Natural killer cell (primary cell): ENCODE measurements around the gene DENND2A. TPM values are rescaled to one million over a fixed set of nuclear protein-coding genes. Genes with fewer than 3 reads are reported as not detected.

ENCODE experiments used
- ATAC-seq, 3 donors: fragments of 150-1000 bp in 2 of 3; fragments of 200-7000 bp in 1 of 3; cut with Tn5 transposase; 1 replicate in 1 of 3; 2 replicates in 2 of 3; pipeline ENCODE4 v1.10.0; 2021; ENCODE audit warnings: mild to moderate bottlenecking in 2 of 3, moderate library complexity in 2 of 3
- DNase-seq, 2 donors: peaks; one replicate each; pipeline versions ENCODE4 v3.0.0 to v3.0.0-alpha.2; 2013 to 2021; ENCODE audit warnings: mixed read lengths in 1 of 2
- H3K27ac ChIP-seq: one replicate; pipeline ENCODE4 v1.5.1; 2013; ENCODE audit warnings: mild to moderate bottlenecking, low read length
- H3K27me3 ChIP-seq: one replicate; pipeline ENCODE4 v1.6.1; 2013; ENCODE audit warnings: low read length; ENCODE audit not compliant: control insufficient read depth, insufficient read depth
- H3K36me3 ChIP-seq: one replicate; pipeline ENCODE4 v1.6.1; 2013; ENCODE audit warnings: low read length; ENCODE audit not compliant: control insufficient read depth, insufficient read depth
- H3K4me1 ChIP-seq: one replicate; pipeline ENCODE4 v1.6.1; 2013; ENCODE audit warnings: low read length; ENCODE audit not compliant: control insufficient read depth, insufficient read depth
- H3K4me3 ChIP-seq: one replicate; pipeline ENCODE4 v1.5.1; 2013; ENCODE audit warnings: low read length
- H3K9me3 ChIP-seq: one replicate; pipeline ENCODE4 v1.6.1; 2013; ENCODE audit warnings: low read length; ENCODE audit not compliant: control insufficient read depth, insufficient read depth
- H3K27ac Mint-ChIP-seq, 2 donors: one replicate each; pipeline ENCODE4 v1.8.0; 2022; ENCODE audit warnings: mild to moderate bottlenecking in 2 of 2, mixed read lengths in 2 of 2, moderate library complexity in 1 of 2
- H3K27me3 Mint-ChIP-seq, 2 donors: one replicate each; pipeline ENCODE4 v1.8.0; 2022; ENCODE audit warnings: low read depth in 2 of 2, mixed read lengths in 2 of 2
- H3K36me3 Mint-ChIP-seq: one replicate; pipeline ENCODE4 v1.8.0; 2022; ENCODE audit warnings: mixed read lengths
- H3K4me1 Mint-ChIP-seq, 2 donors: one replicate each; pipeline ENCODE4 v1.8.0; 2022; ENCODE audit warnings: mixed read lengths in 2 of 2
- H3K4me3 Mint-ChIP-seq: one replicate; pipeline ENCODE4 v1.8.0; 2022; ENCODE audit warnings: mild to moderate bottlenecking, moderate library complexity, mixed read lengths
- H3K9me3 Mint-ChIP-seq, 2 donors: one replicate each; pipeline ENCODE4 v1.8.0; 2022; ENCODE audit warnings: mixed read lengths in 2 of 2
- WGBS: methylation state at CpG from one replicate; pipeline ENCODE4 v1.1.7; 2013; ENCODE audit warnings: missing lambda C conversion rate; ENCODE audit not compliant: insufficient coverage; 5-methylcytosine and 5-hydroxymethylcytosine counted together
- intact Hi-C: fragments of 100-400 bp; cut with micrococcal nuclease; formaldehyde crosslinking; loops from one replicate; pipeline ENCODE4 v1.14.2; 2022
- total RNA-seq, 4 donors: library from RNA; stranded (reverse); fragments of 120-200 nt in 1 of 4; gene quantifications; one replicate each; pipeline versions ENCODE4 v1.2.3 to v1.2.4, GENCODE V29; 2013 to 2022
- TF ChIP-seq, protein P1 (sequence below): fragments of 200-600 bp; IDR thresholded peaks from one replicate; pipeline ENCODE4 v1.8.0; 2022; ENCODE audit warnings: antibody characterized with exemption

The DENND2A gene
- total RNA-seq, 3 donors from 2014 or later (not counting 1 experiment from before 2014, with no cell fraction given), result 0.12 TPM; not detected in 2

DNA sequence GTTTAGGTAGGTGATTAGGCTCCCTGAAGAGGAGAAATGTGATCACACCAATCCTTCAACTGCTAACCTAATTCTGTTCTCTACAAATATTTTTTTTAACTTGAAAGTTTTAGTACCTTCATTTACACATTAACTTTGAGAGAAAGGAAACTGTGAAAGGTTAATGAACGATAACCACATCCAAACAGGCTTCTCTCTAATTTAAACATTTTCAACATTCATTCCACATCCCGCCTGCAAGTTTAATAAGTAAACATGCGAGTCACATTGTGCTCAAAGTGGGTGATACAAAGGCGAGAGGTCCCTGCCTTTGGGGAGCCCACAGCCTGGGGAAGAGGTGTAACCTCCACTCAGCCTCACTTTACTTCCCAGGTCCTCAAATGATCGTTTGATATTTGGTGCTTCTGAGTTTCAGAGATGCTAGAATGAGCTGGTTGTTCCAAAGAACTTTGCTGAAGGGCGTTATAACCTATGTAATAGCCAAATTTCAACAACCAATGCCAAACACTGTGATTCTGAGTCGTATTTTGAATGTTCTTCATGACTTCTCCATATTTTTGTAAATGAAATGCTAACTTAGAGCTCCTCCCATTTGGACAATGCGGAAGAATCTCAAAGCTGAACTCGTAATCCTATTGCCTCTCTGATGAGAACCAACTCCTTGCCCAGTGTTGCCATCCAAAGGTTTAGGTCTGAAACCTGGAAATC lies 47.5 kb downstream of the DENND2A start:
- intact Hi-C loops, result no loop called here
- H3K4me1 ChIP-seq, result no peaks in the 10 kb centered on the region
- Mint-ChIP-seq H3K27ac (no peak overlapping the region), H3K9me3 (no peaks in the 10 kb centered on the region), H3K4me1 (peaks cover 5 to 12% of the 10 kb centered on the region in 2 donors), H3K27me3 (peaks cover 6 to 42% of the 10 kb centered on the region in 2 donors), H3K36me3 (no peaks in the 10 kb centered on the region), H3K4me3 (no peak overlapping the region)
- 90% methylated on average over 7 of the region's 9 CpGs for WGBS
- DNase-seq, result no peak
- no peaks in the 10 kb centered on the region for H3K36me3 ChIP-seq
- H3K4me3 ChIP-seq, result no peak overlapping the region
- no peak overlapping the region for H3K27ac ChIP-seq
- TF ChIP-seq, protein P1, sequence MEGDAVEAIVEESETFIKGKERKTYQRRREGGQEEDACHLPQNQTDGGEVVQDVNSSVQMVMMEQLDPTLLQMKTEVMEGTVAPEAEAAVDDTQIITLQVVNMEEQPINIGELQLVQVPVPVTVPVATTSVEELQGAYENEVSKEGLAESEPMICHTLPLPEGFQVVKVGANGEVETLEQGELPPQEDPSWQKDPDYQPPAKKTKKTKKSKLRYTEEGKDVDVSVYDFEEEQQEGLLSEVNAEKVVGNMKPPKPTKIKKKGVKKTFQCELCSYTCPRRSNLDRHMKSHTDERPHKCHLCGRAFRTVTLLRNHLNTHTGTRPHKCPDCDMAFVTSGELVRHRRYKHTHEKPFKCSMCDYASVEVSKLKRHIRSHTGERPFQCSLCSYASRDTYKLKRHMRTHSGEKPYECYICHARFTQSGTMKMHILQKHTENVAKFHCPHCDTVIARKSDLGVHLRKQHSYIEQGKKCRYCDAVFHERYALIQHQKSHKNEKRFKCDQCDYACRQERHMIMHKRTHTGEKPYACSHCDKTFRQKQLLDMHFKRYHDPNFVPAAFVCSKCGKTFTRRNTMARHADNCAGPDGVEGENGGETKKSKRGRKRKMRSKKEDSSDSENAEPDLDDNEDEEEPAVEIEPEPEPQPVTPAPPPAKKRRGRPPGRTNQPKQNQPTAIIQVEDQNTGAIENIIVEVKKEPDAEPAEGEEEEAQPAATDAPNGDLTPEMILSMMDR, result no peak
- H3K27me3 ChIP-seq, result peaks cover 2% of the 10 kb centered on the region
- no peak for ATAC-seq
- no peaks in the 10 kb centered on the region for H3K9me3 ChIP-seq

DNA sequence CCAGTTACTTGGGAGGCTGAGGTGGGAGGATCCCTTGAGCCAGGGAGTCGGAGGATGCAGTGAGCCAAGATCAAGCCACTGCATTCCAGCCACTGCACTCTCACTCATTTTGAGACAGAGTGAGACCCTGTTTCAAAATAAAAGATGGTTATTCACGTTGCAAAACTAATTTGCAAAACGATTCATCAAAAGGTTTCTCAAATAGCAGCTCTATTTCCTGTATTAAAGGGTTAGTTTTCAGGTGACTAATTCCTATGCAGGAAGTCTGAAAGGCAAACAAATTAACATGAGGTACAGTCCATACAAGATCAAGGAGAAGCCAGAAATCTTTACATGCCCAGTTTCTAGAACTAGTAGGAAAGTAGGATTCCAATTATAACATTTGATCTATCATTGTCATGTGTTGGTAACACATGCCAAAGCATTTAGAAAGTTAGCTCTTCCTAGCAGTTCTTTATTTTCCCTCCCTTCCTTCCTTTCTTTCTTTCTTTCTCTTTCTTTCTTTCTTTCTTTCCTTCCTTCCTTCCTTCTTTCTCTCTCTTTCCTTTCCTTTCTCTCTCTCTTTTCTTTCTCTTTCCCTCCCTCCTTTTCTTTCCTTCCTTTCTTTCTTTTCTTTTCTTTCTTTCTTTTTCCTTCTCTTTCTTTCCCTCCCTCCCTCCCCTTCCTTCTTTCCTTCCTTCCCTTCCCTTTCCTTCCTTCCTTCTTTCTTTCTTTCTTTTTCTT lies 49.3 kb downstream of the DENND2A start:
- Histone ChIP-seq H3K9me3 (no peaks in the 10 kb centered on the region), H3K36me3 (no peaks in the 10 kb centered on the region), H3K27me3 (peaks cover 2% of the 10 kb centered on the region), H3K27ac (no peak overlapping the region), H3K4me1 (no peaks in the 10 kb centered on the region), H3K4me3 (no peak overlapping the region)
- TF ChIP-seq, protein P1, result no peak
- Mint-ChIP-seq H3K27me3 (peaks cover 7 to 27% of the 10 kb centered on the region in 2 donors), H3K9me3 (no peaks in the 10 kb centered on the region), H3K36me3 (no peaks in the 10 kb centered on the region), H3K27ac (no peak overlapping the region), H3K4me3 (no peak overlapping the region), H3K4me1 (peaks cover 5 to 12% of the 10 kb centered on the region in 2 donors)
- 100% methylated on average over 2 of the region's 3 CpGs for WGBS
- intact Hi-C loops, result no loop called here
- DNase-seq, result no peak
- ATAC-seq, result no peak

DNA sequence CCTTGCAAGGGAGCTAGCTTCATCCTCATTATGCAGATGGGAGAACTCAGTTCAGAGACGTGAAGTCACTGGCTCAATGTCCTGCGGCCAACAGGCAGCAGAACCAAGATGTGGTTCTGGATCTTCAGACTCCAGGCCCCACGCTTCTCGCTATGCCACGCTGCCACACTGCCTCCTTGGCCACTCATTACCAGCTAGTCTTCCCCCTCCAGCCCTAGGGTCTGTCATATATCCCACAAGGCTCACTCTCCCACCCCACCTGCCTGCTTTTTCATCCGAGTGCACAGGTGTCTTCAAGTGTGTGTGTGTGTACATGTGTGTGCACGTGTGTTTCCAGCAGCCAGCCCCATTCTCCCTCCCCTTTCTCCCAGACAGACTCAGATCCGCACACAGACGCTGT lies 53.4 kb downstream of the DENND2A start:
- WGBS, result 88% methylated on average over 8 of the region's 9 CpGs
- H3K4me1 Mint-ChIP-seq, result no peaks in the 10 kb centered on the region
- no peaks in the 10 kb centered on the region for H3K9me3 Mint-ChIP-seq
- ATAC-seq (no peak), DNase-seq (no peak)
- Histone ChIP-seq H3K9me3 (no peaks in the 10 kb centered on the region), H3K4me1 (no peaks in the 10 kb centered on the region), H3K36me3 (no peaks in the 10 kb centered on the region), H3K4me3 (no peak overlapping the region), H3K27ac (no peak overlapping the region), H3K27me3 (no peaks in the 10 kb centered on the region)
- H3K4me3 Mint-ChIP-seq, result no peak overlapping the region
- H3K27me3 Mint-ChIP-seq, result peaks cover 6 to 9% of the 10 kb centered on the region in 2 donors
- no peaks in the 10 kb centered on the region for H3K36me3 Mint-ChIP-seq
- TF ChIP-seq, protein P1, result no peak
- intact Hi-C loops, result no loop called here
- H3K27ac Mint-ChIP-seq, result no peak overlapping the region
